ENCODE results near the gene NINL. TPM values are rescaled to one million over a fixed set of nuclear protein-coding genes. Genes with fewer than 3 reads are reported as not detected.
A peak's percentile ranks its signal among the peaks of the same experiment; 100 is the strongest.

The NINL gene
- polyA plus RNA-seq, 4 donors: 1.1 to 30.8 (median 5.5) TPM

DNA sequence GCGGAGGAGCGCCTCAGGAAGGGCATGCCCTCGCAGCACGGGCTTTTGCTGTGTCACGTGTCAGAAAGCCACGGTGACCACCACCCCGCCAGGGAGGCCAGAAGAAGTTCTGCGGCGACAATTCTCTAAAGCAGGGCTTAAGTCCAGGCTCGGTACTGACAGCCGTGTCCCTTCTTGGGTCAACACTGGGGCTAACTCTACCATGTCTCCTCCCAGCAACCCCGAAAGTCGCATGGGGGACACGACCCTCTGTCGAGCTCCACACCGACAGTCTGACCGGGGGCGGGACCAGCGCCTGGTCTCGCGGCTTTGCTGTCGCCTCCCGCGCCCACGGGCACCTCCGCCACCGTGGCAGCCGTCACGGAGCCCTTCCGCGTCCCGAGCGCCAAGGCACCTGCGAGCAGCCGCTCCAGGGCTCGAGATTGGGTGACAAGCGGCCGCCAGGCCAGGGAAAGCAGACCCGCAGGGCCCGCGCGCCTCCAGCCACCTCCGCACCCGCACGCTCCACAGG lies 37.9 kb upstream of the NINL start:
- peak overlapping the region; percentile 83 to 97 (median 97) for H3K27ac ChIP-seq (ENCODE audit: low read depth in 1 of 3, low read length in 2 of 3)
- H3K4me1 ChIP-seq (ENCODE audit: control insufficient read depth in 3 of 3, insufficient read depth in 2 of 3, low read depth in 1 of 3, low read length in 2 of 3): peaks cover 3 to 5% (median 4%) of the 10 kb centered on the region in 3 donors
- no peak for FAIRE-seq
- H3K27me3 ChIP-seq (ENCODE audit: control insufficient read depth in 3 of 3, insufficient read depth in 3 of 3, low read length in 3 of 3): no peaks in the 10 kb centered on the region
- WGBS, 3 donors: 0 to 1% (median 0%) methylated on average over 38 to 45 of the region's 45 CpGs
- H3K36me3 ChIP-seq (ENCODE audit: control insufficient read depth in 3 of 3, insufficient read depth in 2 of 3, low read depth in 1 of 3, low read length in 3 of 3): peaks cover 0 to 2% (median 0%) of the 10 kb centered on the region in 3 donors
- DNase-seq: peak in 1 of 2 donors; percentile 33
- H3K4me3 ChIP-seq (ENCODE audit: low read depth in 1 of 3, low read length in 3 of 3): peak overlapping the region; percentile 68 to 86 (median 72)
- no peaks in the 10 kb centered on the region for H3K9me3 ChIP-seq (ENCODE audit: control insufficient read depth in 2 of 2, insufficient read depth in 1 of 2, low read depth in 1 of 2, low read length in 1 of 2)

DNA sequence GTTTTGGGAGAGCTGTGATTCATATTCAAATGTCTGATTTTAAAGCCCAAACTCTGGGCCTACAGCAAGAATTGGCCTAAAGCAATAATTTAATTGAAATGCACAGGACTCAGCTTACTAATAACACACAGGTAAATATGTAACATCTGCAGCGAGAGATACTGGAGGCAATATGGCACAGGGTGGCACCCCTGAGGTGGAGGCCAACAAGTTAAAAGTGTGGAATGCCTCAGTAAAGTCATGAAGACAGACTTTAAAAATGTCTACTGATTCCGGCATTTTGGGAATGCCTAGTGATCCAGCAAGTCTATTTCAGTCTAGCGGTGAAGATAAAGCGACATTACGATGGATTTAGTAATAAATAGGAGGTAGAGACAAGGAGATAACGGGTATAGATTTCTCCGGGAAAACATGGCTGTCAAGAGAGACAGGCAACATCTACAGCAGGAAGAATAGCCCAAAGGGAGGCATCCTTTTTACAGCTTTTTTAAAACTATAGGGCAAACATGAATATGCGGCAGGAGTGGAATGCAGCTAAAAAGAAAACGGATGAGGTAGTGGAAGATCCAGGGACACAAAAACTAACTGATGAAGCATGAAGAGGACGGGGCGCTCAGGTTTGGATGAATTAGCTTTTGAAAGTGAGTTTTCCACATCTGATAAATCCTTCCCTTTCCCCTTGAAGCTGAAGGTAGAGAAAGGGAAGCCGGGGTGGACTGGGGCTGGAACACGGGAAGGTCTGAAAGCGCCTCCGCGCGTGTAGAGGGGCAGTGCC lies 37.3 kb upstream of the NINL start:
- no peak for FAIRE-seq
- DNase-seq: no peak
- 29 to 33% (median 30%) methylated on average over 15 to 17 of the region's 17 CpGs for WGBS, 3 donors
- H3K4me3 ChIP-seq (ENCODE audit: low read depth in 1 of 3, low read length in 3 of 3): peak overlapping the region; percentile 68 to 86 (median 72)
- H3K4me1 ChIP-seq (ENCODE audit: control insufficient read depth in 3 of 3, insufficient read depth in 2 of 3, low read depth in 1 of 3, low read length in 2 of 3): peaks cover 3 to 5% (median 4%) of the 10 kb centered on the region in 3 donors
- H3K27ac ChIP-seq (ENCODE audit: low read depth in 1 of 3, low read length in 2 of 3): peak overlapping the region; percentile 83 to 97 (median 97)
- H3K27me3 ChIP-seq (ENCODE audit: control insufficient read depth in 3 of 3, insufficient read depth in 3 of 3, low read length in 3 of 3): no peaks in the 10 kb centered on the region
- no peaks in the 10 kb centered on the region for H3K9me3 ChIP-seq (ENCODE audit: control insufficient read depth in 2 of 2, insufficient read depth in 1 of 2, low read depth in 1 of 2, low read length in 1 of 2)
- peaks cover 0 to 2% (median 0%) of the 10 kb centered on the region in 3 donors for H3K36me3 ChIP-seq (ENCODE audit: control insufficient read depth in 3 of 3, insufficient read depth in 2 of 3, low read depth in 1 of 3, low read length in 3 of 3)

DNA sequence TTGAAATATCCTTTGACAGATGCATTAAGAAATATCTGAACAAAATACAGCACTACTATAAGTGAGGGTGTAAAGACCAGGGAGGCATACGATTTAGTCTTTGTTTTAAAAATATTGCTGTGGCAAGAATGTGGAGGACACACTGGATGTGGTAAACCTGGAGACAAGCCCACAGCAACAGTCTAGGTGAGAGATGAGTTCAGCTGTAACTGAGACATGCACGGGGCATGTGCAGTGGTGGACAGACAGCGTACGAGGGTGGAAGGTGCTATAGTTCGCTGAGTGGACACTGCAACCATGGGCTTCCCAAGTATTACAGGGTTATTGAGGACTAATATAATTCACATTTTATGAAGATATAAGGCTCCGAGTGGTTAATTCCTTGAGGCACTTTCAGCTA lies 36.7 kb upstream of the NINL start:
- FAIRE-seq: no peak
- WGBS, 3 donors: 95 to 97% (median 95%) methylated on average over 6 of the region's 6 CpGs
- Histone ChIP-seq H3K4me1 (ENCODE audit: control insufficient read depth in 3 of 3, insufficient read depth in 2 of 3, low read depth in 1 of 3, low read length in 2 of 3) (peaks cover 3 to 5% (median 4%) of the 10 kb centered on the region in 3 donors), H3K27ac (ENCODE audit: low read depth in 1 of 3, low read length in 2 of 3) (no peak overlapping the region), H3K9me3 (ENCODE audit: control insufficient read depth in 2 of 2, insufficient read depth in 1 of 2, low read depth in 1 of 2, low read length in 1 of 2) (no peaks in the 10 kb centered on the region), H3K4me3 (ENCODE audit: low read depth in 1 of 3, low read length in 3 of 3) (no peak overlapping the region), H3K36me3 (ENCODE audit: control insufficient read depth in 3 of 3, insufficient read depth in 2 of 3, low read depth in 1 of 3, low read length in 3 of 3) (peaks cover 0 to 2% (median 0%) of the 10 kb centered on the region in 3 donors), H3K27me3 (ENCODE audit: control insufficient read depth in 3 of 3, insufficient read depth in 3 of 3, low read length in 3 of 3) (no peaks in the 10 kb centered on the region)
- no peak for DNase-seq

DNA sequence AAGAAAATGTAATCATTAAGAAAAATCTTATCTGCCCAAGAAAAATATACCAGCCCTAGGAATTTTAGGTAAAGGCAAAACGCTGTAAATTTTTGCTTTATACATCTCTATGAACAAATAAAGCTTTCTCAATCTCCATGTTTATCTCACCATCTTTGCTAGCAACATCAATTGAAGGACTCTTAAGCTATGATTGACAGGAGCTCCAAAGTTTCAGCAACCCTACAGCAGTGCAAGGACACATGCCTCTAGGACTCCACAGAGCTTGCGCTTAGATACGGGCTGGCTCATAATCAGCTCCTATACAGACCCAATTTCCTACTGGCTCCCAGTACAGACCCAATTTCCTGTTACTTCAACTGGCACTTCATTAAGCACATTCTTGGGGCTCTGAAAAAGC lies 34.2 kb upstream of the NINL start:
- no peaks in the 10 kb centered on the region for H3K27me3 ChIP-seq (ENCODE audit: control insufficient read depth in 3 of 3, insufficient read depth in 3 of 3, low read length in 3 of 3)
- H3K4me3 ChIP-seq (ENCODE audit: low read depth in 1 of 3, low read length in 3 of 3): no peak overlapping the region
- FAIRE-seq: no peak
- no peak overlapping the region for H3K27ac ChIP-seq (ENCODE audit: low read depth in 1 of 3, low read length in 2 of 3)
- H3K9me3 ChIP-seq (ENCODE audit: control insufficient read depth in 2 of 2, insufficient read depth in 1 of 2, low read depth in 1 of 2, low read length in 1 of 2): no peaks in the 10 kb centered on the region
- H3K36me3 ChIP-seq (ENCODE audit: control insufficient read depth in 3 of 3, insufficient read depth in 2 of 3, low read depth in 1 of 3, low read length in 3 of 3): peaks cover 0 to 3% (median 2%) of the 10 kb centered on the region in 3 donors
- 92 to 95% (median 92%) methylated on average over 3 of the region's 3 CpGs for WGBS, 3 donors
- no peak for DNase-seq
- H3K4me1 ChIP-seq (ENCODE audit: control insufficient read depth in 3 of 3, insufficient read depth in 2 of 3, low read depth in 1 of 3, low read length in 2 of 3): peaks cover 2 to 5% (median 3%) of the 10 kb centered on the region in 3 donors

DNA sequence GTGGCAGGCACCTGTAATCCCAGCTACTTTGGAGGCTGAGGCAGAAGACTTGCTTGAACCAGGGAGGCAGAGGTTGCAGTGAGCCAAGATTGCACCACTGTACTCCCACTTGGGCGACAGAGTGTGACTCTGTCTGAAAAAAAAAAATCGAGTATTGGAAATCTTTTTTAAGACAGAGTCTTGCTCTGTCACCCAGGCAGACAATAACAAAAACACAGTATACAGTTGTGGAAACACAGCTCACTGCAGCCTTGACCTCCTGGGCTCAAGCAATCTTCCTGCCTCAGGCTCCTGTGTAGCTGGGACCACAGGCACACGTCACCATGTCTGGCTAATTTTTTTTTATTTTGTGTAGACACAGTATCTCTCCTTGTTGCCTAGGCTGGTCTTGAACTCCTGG lies 23.4 kb upstream of the NINL start:
- Histone ChIP-seq H3K4me3 (ENCODE audit: low read depth in 1 of 3, low read length in 3 of 3) (no peak overlapping the region), H3K4me1 (ENCODE audit: control insufficient read depth in 3 of 3, insufficient read depth in 2 of 3, low read depth in 1 of 3, low read length in 2 of 3) (no peaks in the 10 kb centered on the region), H3K36me3 (ENCODE audit: control insufficient read depth in 3 of 3, insufficient read depth in 2 of 3, low read depth in 1 of 3, low read length in 3 of 3) (peaks cover 0 to 4% (median 2%) of the 10 kb centered on the region in 3 donors), H3K27ac (ENCODE audit: low read depth in 1 of 3, low read length in 2 of 3) (no peak overlapping the region), H3K9me3 (ENCODE audit: control insufficient read depth in 2 of 2, insufficient read depth in 1 of 2, low read depth in 1 of 2, low read length in 1 of 2) (no peaks in the 10 kb centered on the region), H3K27me3 (ENCODE audit: control insufficient read depth in 3 of 3, insufficient read depth in 3 of 3, low read length in 3 of 3) (no peaks in the 10 kb centered on the region)
- WGBS, 3 donors: 82 to 92% (median 86%) methylated on average over 3 of the region's 3 CpGs
- FAIRE-seq (no peak), DNase-seq (no peak)

DNA sequence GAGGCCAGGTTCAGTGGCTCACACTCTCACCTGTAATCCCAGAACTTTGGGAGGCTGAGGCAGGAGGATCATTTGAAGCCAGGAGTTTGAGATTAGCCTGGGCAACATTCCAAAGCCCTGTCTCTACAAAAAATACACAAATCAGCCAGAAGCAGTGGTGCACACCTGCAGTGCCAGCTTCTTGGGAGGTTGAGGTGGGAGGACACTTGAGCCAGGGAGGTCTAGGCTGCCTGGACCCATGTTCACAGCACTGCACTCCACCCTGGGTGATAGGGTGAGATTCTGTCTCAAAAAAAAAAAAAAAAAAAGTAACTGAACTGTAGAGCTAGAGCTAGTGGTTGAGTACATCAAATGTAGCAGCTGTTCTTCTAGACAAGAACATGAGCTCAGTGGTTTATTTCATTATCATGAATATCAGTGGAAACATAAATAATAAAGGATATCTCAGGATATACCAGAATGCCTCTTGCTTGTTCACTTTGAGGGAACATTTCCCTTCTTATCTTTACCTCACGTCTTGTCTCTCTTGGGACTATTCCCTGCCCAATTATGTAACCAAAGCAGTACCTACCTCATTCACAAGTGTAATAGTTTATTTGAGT lies 20.9 kb upstream of the NINL start:
- H3K4me1 ChIP-seq (ENCODE audit: control insufficient read depth in 3 of 3, insufficient read depth in 2 of 3, low read depth in 1 of 3, low read length in 2 of 3): no peaks in the 10 kb centered on the region
- H3K36me3 ChIP-seq (ENCODE audit: control insufficient read depth in 3 of 3, insufficient read depth in 2 of 3, low read depth in 1 of 3, low read length in 3 of 3): no peaks in the 10 kb centered on the region
- H3K4me3 ChIP-seq (ENCODE audit: low read depth in 1 of 3, low read length in 3 of 3): no peak overlapping the region
- no peak overlapping the region for H3K27ac ChIP-seq (ENCODE audit: low read depth in 1 of 3, low read length in 2 of 3)
- no peaks in the 10 kb centered on the region for H3K27me3 ChIP-seq (ENCODE audit: control insufficient read depth in 3 of 3, insufficient read depth in 3 of 3, low read length in 3 of 3)
- FAIRE-seq (no peak), DNase-seq (no peak)
- H3K9me3 ChIP-seq (ENCODE audit: control insufficient read depth in 2 of 2, insufficient read depth in 1 of 2, low read depth in 1 of 2, low read length in 1 of 2): no peaks in the 10 kb centered on the region
- WGBS, 3 donors: 63 to 71% (median 70%) methylated on average over 1 of the region's 1 CpG

DNA sequence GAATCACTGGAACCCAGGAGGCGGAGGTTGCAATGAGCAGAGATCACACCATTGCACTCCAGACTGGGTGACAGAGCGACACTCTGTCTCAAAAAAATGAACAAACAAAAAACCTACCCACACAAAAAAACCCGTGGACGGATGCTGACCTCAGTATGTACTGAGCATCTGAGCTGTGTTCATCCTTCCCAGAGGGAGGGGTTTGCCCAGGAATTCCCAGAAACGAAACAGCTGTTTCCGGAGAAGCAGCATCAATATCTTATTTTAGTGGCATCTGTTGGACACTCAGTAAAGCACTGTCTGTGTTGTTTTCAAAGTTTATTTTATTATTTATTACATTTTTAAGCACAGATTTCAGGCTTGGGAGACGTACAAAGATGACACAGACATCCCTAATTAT lies 19.8 kb upstream of the NINL start:
- no peak overlapping the region for H3K27ac ChIP-seq (ENCODE audit: low read depth in 1 of 3, low read length in 2 of 3)
- no peak overlapping the region for H3K4me3 ChIP-seq (ENCODE audit: low read depth in 1 of 3, low read length in 3 of 3)
- no peak for FAIRE-seq
- no peaks in the 10 kb centered on the region for H3K27me3 ChIP-seq (ENCODE audit: control insufficient read depth in 3 of 3, insufficient read depth in 3 of 3, low read length in 3 of 3)
- no peak for DNase-seq
- no peaks in the 10 kb centered on the region for H3K36me3 ChIP-seq (ENCODE audit: control insufficient read depth in 3 of 3, insufficient read depth in 2 of 3, low read depth in 1 of 3, low read length in 3 of 3)
- no peaks in the 10 kb centered on the region for H3K4me1 ChIP-seq (ENCODE audit: control insufficient read depth in 3 of 3, insufficient read depth in 2 of 3, low read depth in 1 of 3, low read length in 2 of 3)
- 60 to 84% (median 83%) methylated on average over 7 of the region's 7 CpGs for WGBS, 3 donors
- no peaks in the 10 kb centered on the region for H3K9me3 ChIP-seq (ENCODE audit: control insufficient read depth in 2 of 2, insufficient read depth in 1 of 2, low read depth in 1 of 2, low read length in 1 of 2)

DNA sequence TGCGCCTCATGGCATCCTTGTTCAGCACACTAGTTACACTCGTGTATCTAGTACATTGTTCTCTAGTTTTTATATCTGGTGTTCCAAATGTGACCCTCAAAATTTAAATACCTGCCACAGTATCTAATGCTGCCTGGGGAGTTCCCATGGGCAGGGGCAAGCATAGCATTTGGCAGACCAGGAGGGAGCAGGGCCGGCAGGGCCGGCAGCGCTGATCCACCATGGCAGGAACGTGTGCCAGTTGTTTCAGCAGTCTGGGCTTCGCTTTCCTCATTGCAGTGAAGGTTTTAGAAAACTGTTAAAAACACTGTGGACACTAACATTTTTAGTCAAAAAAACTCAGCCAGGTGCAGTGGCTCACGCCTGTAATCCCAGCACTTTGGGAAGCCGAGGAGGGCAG lies 19.3 kb upstream of the NINL start:
- DNase-seq (no peak), FAIRE-seq (no peak)
- H3K27me3 ChIP-seq (ENCODE audit: control insufficient read depth in 3 of 3, insufficient read depth in 3 of 3, low read length in 3 of 3): no peaks in the 10 kb centered on the region
- no peaks in the 10 kb centered on the region for H3K4me1 ChIP-seq (ENCODE audit: control insufficient read depth in 3 of 3, insufficient read depth in 2 of 3, low read depth in 1 of 3, low read length in 2 of 3)
- H3K4me3 ChIP-seq (ENCODE audit: low read depth in 1 of 3, low read length in 3 of 3): no peak overlapping the region
- no peaks in the 10 kb centered on the region for H3K36me3 ChIP-seq (ENCODE audit: control insufficient read depth in 3 of 3, insufficient read depth in 2 of 3, low read depth in 1 of 3, low read length in 3 of 3)
- 86 to 87% (median 86%) methylated on average over 9 of the region's 9 CpGs for WGBS, 3 donors
- H3K9me3 ChIP-seq (ENCODE audit: control insufficient read depth in 2 of 2, insufficient read depth in 1 of 2, low read depth in 1 of 2, low read length in 1 of 2): no peaks in the 10 kb centered on the region
- no peak overlapping the region for H3K27ac ChIP-seq (ENCODE audit: low read depth in 1 of 3, low read length in 2 of 3)

All from small intestine (tissue), 7 donors.